Activated CD8-positive, alpha-beta memory T cell treated with anti-CD3 and anti-CD28 coated beads for 4 hours (primary cell): Measurements from ENCODE around the gene BDH1.
A peak's percentile ranks its signal among the peaks of the same experiment; 100 is the strongest.
"Not testable (repeated sequence)": the region's sequence is repeated elsewhere in the genome, so short reads cannot be mapped to it uniquely, and the experiment has no call there.

Source experiments
- DNase-seq, 2 donors: peaks; one replicate each; pipeline ENCODE4 v3.0.0-alpha.2; 2020; ENCODE audit warnings: low read depth in 2 of 2

Gene BDH1

GRCh38 chr3:197577366-197578074 is 21.8 kb upstream of the BDH1 start:
- DNase-seq = no peak

DNA sequence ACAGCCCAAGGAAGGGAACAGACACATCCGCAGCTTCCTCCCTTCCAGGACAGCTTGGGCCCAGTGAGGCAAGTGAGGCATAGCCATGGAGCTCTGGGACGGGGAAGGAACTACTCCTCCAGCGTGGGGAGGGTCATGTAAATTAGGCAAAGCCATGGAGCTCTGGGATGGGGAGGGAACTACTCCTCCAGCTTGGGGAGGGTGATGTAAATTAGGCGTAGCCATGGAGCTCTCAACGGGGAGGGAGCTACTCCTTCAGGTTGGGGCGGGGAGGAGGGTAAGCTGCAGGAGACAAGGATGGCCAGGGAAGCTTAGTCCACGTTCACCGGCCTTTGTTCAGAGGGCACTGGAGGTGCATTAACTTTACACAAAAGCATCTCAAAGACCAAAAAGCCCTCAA is 21.1 kb upstream of the BDH1 start:
- DNase-seq = no peak

- no peak for DNase-seq
These were observed 19.6 kb upstream of the BDH1 start for GRCh38 chr3:197575362-197575761.

DNA sequence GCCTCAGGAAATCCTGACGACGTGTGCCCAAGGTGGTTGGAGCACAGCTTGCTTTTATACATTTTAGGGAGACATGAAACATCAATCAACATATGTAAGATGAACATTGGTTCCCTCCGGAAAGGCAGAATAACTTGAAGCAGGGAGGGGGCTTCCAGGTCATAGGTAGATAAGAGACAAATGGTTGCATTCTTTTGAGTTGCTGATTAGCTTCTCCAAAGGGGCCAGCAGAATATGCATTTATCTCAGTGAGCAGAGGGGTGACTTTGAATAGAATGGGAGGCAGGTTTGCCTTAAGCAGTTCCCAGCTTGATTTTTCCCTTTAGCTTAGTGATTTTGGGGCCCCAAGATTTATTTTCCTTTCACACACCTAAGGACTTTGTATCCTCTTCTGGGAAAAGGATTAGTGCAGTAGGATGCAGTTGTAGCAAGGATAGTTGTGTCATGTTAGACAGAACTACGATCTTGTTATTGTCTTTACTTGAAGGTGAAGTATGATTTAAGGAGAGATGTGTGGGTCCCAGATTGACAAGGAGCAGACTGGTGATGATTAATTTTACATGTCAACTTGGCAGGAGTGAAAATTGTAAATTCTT is 18.7 kb upstream of the BDH1 start:
- not testable (repeated sequence) for DNase-seq

- no peak for DNase-seq
These were observed 17.4 kb upstream of the BDH1 start for GRCh38 chr3:197573048-197573767.

- not testable (repeated sequence) for DNase-seq
These were observed 16.1 kb upstream of the BDH1 start for GRCh38 chr3:197571880-197572172.

GRCh38 chr3:197571074-197571879 is 15.5 kb upstream of the BDH1 start:
- DNase-seq = not testable (repeated sequence)

GRCh38 chr3:197569433-197569832 is 13.7 kb upstream of the BDH1 start:
- DNase-seq = not testable (repeated sequence)

- DNase-seq = no peak
These were observed 12.3 kb upstream of the BDH1 start for GRCh38 chr3:197567904-197568681.

- not testable (repeated sequence) for DNase-seq
These were observed 10.4 kb upstream of the BDH1 start for GRCh38 chr3:197566155-197566554.

DNA sequence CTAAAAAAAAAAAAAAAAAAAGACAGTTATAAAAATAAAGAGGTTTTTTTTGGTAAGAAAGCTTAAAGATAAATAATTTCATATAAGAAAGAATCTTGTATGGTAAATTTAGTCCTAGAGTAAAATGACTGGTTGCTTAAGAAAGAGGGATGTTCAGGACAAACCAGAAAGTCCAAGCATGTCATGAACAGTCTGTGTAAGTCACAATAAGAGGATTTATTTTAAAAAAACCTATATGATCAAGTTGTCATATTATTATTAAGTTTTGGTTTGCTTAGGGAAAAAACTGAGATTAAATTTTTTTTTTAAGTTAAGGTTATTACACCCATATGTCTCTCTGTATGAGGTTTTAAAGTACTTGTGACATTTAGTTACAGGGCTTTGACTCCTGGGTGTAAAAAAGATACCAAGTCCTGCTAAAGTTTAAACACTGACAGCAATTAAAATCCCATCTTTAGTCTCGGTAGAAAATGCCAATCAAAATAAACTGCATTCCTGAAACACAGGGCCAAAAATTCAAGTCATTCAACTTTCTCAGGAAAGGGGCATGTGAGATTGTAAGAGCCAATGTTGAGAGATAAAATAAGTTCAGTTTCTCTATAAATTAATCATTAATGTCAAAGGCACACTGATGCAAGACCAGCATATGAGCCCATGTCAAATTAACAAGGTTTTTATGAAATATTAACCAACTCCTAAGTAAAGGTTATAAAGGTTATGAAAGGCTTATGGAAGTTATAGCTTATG is 8.5 kb upstream of the BDH1 start:
- DNase-seq = no peak

GRCh38 chr3:197562398-197563251 is 6.9 kb upstream of the BDH1 start:
- DNase-seq = no peak

GRCh38 chr3:197561926-197562325 is 6.2 kb upstream of the BDH1 start:
- DNase-seq = no peak

DNA sequence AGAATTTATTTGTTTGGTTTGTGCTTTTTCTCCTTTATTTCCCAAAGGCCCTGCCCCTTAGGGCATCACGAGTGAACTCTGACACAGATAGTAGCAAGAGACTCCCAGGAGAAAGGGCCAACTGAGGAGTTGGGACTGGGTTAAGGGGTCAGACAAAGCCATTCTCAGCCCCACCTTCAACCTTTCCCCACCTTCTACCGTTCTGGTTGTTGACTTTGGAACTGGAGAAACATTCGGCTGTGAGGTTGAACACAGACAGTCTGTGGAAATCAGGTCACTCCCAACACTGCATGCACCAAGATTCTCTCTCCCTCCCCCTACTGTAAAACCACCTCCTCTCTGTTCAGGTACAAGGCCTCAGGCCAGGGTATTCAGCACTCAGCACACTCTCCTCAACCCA is 3.9 kb upstream of the BDH1 start:
- no peak for DNase-seq

DNA sequence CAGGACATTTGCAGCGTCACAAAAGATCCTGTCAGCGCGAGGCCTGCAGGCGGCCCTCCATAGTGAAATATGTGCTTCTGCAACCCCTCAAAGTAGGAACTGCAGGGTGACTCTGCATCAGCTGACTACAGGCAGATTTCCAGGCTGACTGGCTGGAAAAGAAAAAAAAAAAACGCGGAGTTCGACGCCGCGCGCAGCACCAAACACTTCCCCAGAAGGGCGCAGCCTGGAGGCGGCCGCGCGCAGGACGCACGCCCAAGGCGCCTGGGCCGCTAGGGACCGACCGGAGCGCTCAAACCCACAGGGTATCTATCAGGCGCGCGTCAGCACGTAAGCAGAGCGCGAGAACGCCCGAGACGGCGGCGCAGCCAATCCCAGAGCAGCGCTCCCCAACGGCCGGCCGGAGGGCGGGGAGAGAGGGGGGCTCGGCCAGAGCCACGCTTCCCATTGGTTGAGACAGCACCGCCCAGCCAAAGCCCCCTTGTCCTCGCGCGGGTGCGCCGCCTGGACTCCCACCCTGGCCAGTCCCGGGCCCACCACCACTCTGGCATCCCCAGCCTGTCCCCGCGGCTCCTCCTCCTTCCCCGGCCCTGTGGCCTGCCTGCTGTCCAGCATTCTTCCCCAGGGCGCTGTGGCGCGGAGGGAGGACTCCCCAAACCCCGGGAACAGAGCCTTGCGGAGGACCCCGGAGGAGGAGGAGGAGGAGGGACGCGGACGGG is 1.0 kb downstream of the BDH1 start:
- DNase-seq = peak; percentile 82 to 86

GRCh38 chr3:197554196-197554561 is 1.6 kb downstream of the BDH1 start:
- no peak for DNase-seq

DNA sequence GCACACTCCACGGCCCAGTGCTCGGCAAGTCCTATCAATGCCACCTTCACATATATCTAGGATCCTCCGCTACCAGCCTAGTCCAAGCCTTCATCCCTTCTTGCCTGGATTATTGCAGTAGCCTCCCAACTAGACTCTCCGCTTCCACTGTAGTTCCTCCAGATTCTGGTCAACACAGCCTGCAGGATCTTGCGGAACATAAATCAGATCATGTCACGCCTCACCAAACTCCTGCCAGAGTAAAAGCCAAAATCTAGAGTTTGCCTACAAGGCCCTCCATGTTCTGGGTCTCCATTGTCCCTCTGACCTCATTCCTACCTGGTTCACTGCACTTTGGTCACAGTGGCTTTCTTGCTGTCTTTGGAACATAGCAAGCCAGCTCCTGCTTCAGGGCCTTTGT is 3.6 kb downstream of the BDH1 start:
- DNase-seq = no peak

GRCh38 chr3:197550489-197550888 is 5.3 kb downstream of the BDH1 start:
- DNase-seq = no peak

- DNase-seq = no peak
These were observed 6.4 kb downstream of the BDH1 start for GRCh38 chr3:197549261-197549885.
